NCI-H82 treated with DMSO at 0.1 percent for 48 hours (cell line): ENCODE measurements around the gene OR13C5.

ENCODE experiments used
- DNase-seq: peaks from one replicate; lab custom pipeline; 2025; ENCODE audit not compliant: unreplicated experiment; lab: John Stamatoyannopoulos, UW

The OR13C5 gene

DNA sequence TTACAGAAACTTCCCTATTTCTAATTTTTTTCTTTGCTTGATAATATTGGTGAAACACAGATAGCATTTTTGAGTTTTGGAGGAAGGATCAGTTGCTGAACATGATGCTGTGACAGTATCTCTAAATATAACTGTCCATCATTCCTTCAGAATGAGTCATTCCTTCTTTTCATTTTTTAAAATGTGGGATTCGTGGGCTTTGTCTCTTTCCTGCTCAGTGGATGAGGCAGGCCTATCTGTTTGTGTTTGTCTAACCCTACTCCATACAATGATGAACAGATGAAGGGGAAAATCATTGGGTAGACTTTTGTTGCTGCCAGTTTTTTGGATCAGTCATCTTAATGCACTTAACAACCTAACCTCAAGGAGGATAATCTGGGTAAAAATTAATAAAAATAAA is 46.0 kb downstream of the OR13C5 start:
- no peak for DNase-seq
